GM23338 (cell line): ENCODE results near the gene FETUB. TPM values are rescaled to one million over a fixed set of nuclear protein-coding genes. Genes with fewer than 3 reads are reported as not detected.
A peak's percentile ranks its signal among the peaks of the same experiment; 100 is the strongest.

ENCODE experiments used
- ATAC-seq: fragments of 200-7000 bp; cut with Tn5 transposase; 3 replicates; pipeline ENCODE4 v1.9.1; 2020
- DNase-seq: peaks from one replicate; pipeline ENCODE4 v3.0.0-alpha.2; 2015; ENCODE audit warnings: low spot score
- H2AFZ ChIP-seq: fragments of 200-600 bp; sonication (generic); 2 replicates; pipeline ENCODE4 v1.8.0; 2016; ENCODE audit warnings: antibody characterized with exemption, mild to moderate bottlenecking, moderate library complexity
- H3F3A ChIP-seq: fragments of 200-600 bp; sonication (generic); replicated peaks from 2 replicates; pipeline ENCODE4 v1.8.0; 2017; ENCODE audit warnings: antibody characterized with exemption, mixed run types, low read depth
- H3K27ac ChIP-seq: fragments of 200-600 bp; sonication (generic); 2 replicates; pipeline ENCODE4 v1.6.1; 2016; ENCODE audit warnings: low read depth
- H3K27me3 ChIP-seq: fragments of 200-600 bp; sonication (generic); 2 replicates; pipeline ENCODE4 v1.8.0; 2016; ENCODE audit warnings: mild to moderate bottlenecking, mixed run types, moderate library complexity; ENCODE audit not compliant: insufficient read depth
- H3K36me3 ChIP-seq: fragments of 200-600 bp; sonication (generic); 2 replicates; pipeline ENCODE4 v1.8.0; 2016; ENCODE audit warnings: mild to moderate bottlenecking; ENCODE audit not compliant: insufficient read depth
- H3K4me1 ChIP-seq: fragments of 200-600 bp; sonication (generic); 2 replicates; pipeline ENCODE4 v1.8.0; 2016; ENCODE audit warnings: mild to moderate bottlenecking, moderate library complexity; ENCODE audit not compliant: insufficient read depth
- H3K4me2 ChIP-seq: fragments of 200-600 bp; sonication (generic); 2 replicates; pipeline ENCODE4 v1.7.1; 2017; ENCODE audit warnings: mixed run types
- H3K4me3 ChIP-seq: fragments of 200-600 bp; sonication (generic); 2 replicates; pipeline ENCODE4 v1.6.1; 2016; ENCODE audit warnings: mixed run types
- H3K79me2 ChIP-seq: fragments of 200-600 bp; sonication (generic); replicated peaks from 2 replicates; pipeline ENCODE4 v1.8.0; 2017; ENCODE audit warnings: mild to moderate bottlenecking; ENCODE audit not compliant: insufficient read depth
- H3K9me2 ChIP-seq: fragments of 200-600 bp; sonication (generic); 2 replicates; pipeline ENCODE4 v1.8.0; 2017; ENCODE audit not compliant: insufficient read depth
- H4K20me1 ChIP-seq: fragments of 200-600 bp; sonication (generic); replicated peaks from 2 replicates; pipeline ENCODE4 v1.8.0; 2017; ENCODE audit warnings: mild to moderate bottlenecking; ENCODE audit not compliant: insufficient read depth
- H3K27ac Mint-ChIP-seq: 2 replicates; pipeline ENCODE4 v1.8.0; 2020; ENCODE audit warnings: inconsistent platforms, mild to moderate bottlenecking, moderate library complexity, mixed read lengths
- H3K27me3 Mint-ChIP-seq: 3 replicates; pipeline ENCODE4 v1.8.0; 2022; ENCODE audit warnings: low read depth, mild to moderate bottlenecking, moderate library complexity, mixed read lengths, inconsistent platforms; ENCODE audit not compliant: insufficient read depth, poor library complexity
- H3K36me3 Mint-ChIP-seq: 3 replicates; pipeline ENCODE4 v1.8.0; 2021; ENCODE audit warnings: low read depth, mild to moderate bottlenecking, inconsistent platforms, moderate library complexity, mixed read lengths
- H3K4me1 Mint-ChIP-seq: 3 replicates; pipeline ENCODE4 v1.8.0; 2020; ENCODE audit warnings: mild to moderate bottlenecking, inconsistent platforms, mixed read lengths
- H3K4me3 Mint-ChIP-seq: 3 replicates; pipeline ENCODE4 v1.8.0; 2021; ENCODE audit warnings: moderate library complexity, mild to moderate bottlenecking, inconsistent platforms, mixed read lengths
- H3K9me3 Mint-ChIP-seq: 3 replicates; pipeline ENCODE4 v1.8.0; 2020; ENCODE audit warnings: moderate library complexity, mild to moderate bottlenecking, inconsistent platforms, mixed read lengths
- CREB1 ChIP-seq: fragments of 250-450 bp; sonication (Bioruptor Pico); IDR thresholded peaks from 2 replicates; pipeline ENCODE4 v1.5.0; 2020; ENCODE audit warnings: low read depth, mild to moderate bottlenecking, moderate library complexity
- EZH2 ChIP-seq: fragments of 200-600 bp; sonication (generic); IDR thresholded peaks from one replicate; pipeline ENCODE4 v1.8.0; 2017; ENCODE audit warnings: antibody characterized with exemption, mild to moderate bottlenecking, low read depth; ENCODE audit not compliant: unreplicated experiment
- EZH2phosphoT487 ChIP-seq: fragments of 200-600 bp; sonication (generic); IDR thresholded peaks from one replicate; pipeline ENCODE4 v1.8.1; 2018; ENCODE audit warnings: antibody characterized with exemption; ENCODE audit not compliant: unreplicated experiment
- NANOG ChIP-seq: IDR thresholded peaks from 2 replicates; pipeline ENCODE4 v1.6.1; 2016; ENCODE audit warnings: antibody characterized with exemption, borderline replicate concordance
- POLR2AphosphoS5 ChIP-seq: IDR thresholded peaks from 2 replicates; pipeline ENCODE4 v1.6.1; 2016; ENCODE audit warnings: antibody characterized with exemption, low read depth
- STAT1 ChIP-seq: IDR thresholded peaks from one replicate; pipeline ENCODE4 v1.6.1; 2016; ENCODE audit warnings: antibody characterized with exemption; ENCODE audit not compliant: unreplicated experiment
- polyA plus RNA-seq: library from polyadenylated mRNA; unstranded; fragments of >200 nt; fragmentation: Nextera tagmentation; extraction: Ambion mirVana; gene quantifications from 2 replicates; pipeline ENCODE4 v1.2.1, GENCODE V29; 2016
- total RNA-seq: library from RNA; depleted of rRNA; stranded (reverse); fragments of >200 nt; shearing (Covaris generic); gene quantifications from 2 replicates; pipeline ENCODE4 v1.2.3, GENCODE V29; 2014
- TF ChIP-seq, protein P1 (sequence below), 2 experiments: fragments of 200-600 bp in 1 of 2; sonication (generic) in 1 of 2; conservative IDR thresholded peaks; 2 replicates each; pipeline versions ENCODE4 v1.5.1 to v1.6.1; 2016 to 2017; ENCODE audit warnings: antibody characterized with exemption in 2 of 2, low read depth in 2 of 2, mild to moderate bottlenecking in 2 of 2, moderate library complexity in 1 of 2

Gene FETUB
- total and polyA plus RNA-seq, 2 experiments from 2014 or later: 0.26 TPM; not detected in 1

DNA sequence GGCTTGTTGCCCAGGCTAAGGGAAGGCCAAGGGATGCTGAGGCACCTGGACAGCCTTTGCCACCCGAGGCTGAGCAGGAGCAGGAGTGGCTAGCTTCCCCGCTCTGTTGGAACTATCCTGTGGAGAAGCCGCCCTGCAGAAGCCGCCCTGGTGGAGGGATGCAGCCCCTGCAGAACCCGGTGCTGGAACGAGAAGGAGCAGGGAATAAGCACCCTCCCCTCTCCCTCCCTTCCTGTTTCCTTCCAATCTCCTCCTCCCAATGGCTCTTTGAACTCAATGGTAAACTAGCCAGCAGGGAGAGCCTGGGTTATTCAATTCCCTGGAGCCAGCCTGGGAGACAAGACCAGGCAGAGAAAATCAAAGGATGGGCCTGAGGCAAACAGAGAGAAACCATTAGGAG lies 13.8 kb downstream of the FETUB start:
- no peaks in the 10 kb centered on the region for H3K4me1 ChIP-seq
- no peaks in the 10 kb centered on the region; the same call in 2 of the 3 replicates for H3K4me1 Mint-ChIP-seq
- ATAC-seq: peak; percentile 94
- no peaks in the 10 kb centered on the region for H3K27me3 ChIP-seq
- no peak overlapping the region for H3K27ac Mint-ChIP-seq
- no peaks in the 10 kb centered on the region for H3K79me2 ChIP-seq
- no peaks in the 10 kb centered on the region for H4K20me1 ChIP-seq
- no peaks in the 10 kb centered on the region; the same call in 1 of the 2 replicates for H3K36me3 ChIP-seq
- no peak overlapping the region for H3K4me3 ChIP-seq
- no peak overlapping the region for H3K4me2 ChIP-seq
- no peak overlapping the region for H3K27ac ChIP-seq
- 0 out of 2 replicates have a peak overlapping the region, but pooled peaks have one; percentile 52 for H2AFZ ChIP-seq
- peak; percentile 74 for DNase-seq
- H3K9me3 Mint-ChIP-seq: peaks cover 42% of the 10 kb centered on the region
- H3K9me2 ChIP-seq: no peaks in the 10 kb centered on the region; the same call in 1 of the 2 replicates
- no peaks in the 10 kb centered on the region for H3F3A ChIP-seq
- TF ChIP-seq EZH2 (no peak), POLR2AphosphoS5 (no peak), CREB1 (CRISPR knock-in tag) (no peak)
- TF ChIP-seq, protein P1, sequence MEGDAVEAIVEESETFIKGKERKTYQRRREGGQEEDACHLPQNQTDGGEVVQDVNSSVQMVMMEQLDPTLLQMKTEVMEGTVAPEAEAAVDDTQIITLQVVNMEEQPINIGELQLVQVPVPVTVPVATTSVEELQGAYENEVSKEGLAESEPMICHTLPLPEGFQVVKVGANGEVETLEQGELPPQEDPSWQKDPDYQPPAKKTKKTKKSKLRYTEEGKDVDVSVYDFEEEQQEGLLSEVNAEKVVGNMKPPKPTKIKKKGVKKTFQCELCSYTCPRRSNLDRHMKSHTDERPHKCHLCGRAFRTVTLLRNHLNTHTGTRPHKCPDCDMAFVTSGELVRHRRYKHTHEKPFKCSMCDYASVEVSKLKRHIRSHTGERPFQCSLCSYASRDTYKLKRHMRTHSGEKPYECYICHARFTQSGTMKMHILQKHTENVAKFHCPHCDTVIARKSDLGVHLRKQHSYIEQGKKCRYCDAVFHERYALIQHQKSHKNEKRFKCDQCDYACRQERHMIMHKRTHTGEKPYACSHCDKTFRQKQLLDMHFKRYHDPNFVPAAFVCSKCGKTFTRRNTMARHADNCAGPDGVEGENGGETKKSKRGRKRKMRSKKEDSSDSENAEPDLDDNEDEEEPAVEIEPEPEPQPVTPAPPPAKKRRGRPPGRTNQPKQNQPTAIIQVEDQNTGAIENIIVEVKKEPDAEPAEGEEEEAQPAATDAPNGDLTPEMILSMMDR (conservative IDR thresholded peaks at IDR 0.05; ENCODE audit: low read depth in 2 of 2): peak; percentile 37 to 45; a peak in 2 of 4 replicates
- peaks cover 32% of the 10 kb centered on the region for H3K36me3 Mint-ChIP-seq
- H3K27me3 Mint-ChIP-seq: peaks cover 6% of the 10 kb centered on the region
- no peak overlapping the region for H3K4me3 Mint-ChIP-seq

DNA sequence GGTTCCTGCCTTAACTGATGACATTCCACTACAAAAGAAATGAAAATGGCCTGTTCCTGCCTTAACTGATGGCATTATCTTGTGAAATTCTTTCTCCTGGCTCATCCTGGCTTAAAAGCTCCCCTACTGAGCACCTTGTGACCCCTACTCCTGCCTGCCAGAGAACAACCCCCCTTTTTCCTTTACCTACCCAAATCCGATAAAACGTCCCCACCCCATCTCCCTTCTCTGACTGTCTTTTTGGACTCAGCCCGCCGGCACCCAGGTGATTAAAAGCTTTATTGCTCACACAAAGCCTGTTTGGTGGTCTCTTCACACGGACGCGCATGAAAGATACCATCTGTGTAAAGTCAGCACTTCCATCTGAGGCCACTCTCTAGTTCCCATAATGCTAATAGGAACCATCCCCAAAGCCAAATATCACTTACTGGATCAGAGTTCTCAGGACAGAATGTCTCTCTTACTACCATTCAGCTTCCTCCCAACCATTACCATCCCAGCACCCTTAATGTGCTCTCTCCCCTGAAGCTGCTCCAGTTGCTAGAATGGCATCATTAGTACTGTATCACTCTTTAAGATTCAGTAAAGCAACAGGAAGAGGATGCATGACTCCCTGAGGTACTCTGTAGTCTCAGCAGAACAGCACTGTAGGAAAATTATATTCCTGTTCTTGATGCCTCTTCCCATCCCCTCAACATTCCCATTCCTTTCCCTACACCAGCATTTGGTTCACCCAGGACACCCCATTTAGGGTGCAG lies 23.3 kb downstream of the FETUB start:
- peak overlapping the region; percentile 93 for H3K27ac ChIP-seq
- Mint-ChIP-seq H3K4me1 (peaks cover 43% of the 10 kb centered on the region), H3K36me3 (peaks cover 18% of the 10 kb centered on the region), H3K4me3 (peak overlapping the region; percentile 2; the same call in 1 of the 3 replicates), H3K9me3 (peaks cover 16% of the 10 kb centered on the region), H3K27me3 (peaks cover 7% of the 10 kb centered on the region), H3K27ac (peak overlapping the region; percentile 77)
- H3F3A ChIP-seq: no peaks in the 10 kb centered on the region
- H3K9me2 ChIP-seq: peaks cover 10% of the 10 kb centered on the region
- ATAC-seq (peak; percentile 70), DNase-seq (peak; percentile 27)
- H4K20me1 ChIP-seq: no peaks in the 10 kb centered on the region
- H3K4me3 ChIP-seq: no peak overlapping the region
- TF ChIP-seq POLR2AphosphoS5: 0 out of 2 replicates have a peak, but pooled peaks have one; percentile 21
- peak; percentile 63; the same call in 1 of the 2 replicates for TF ChIP-seq NANOG
- TF ChIP-seq STAT1: no peak
- no peaks in the 10 kb centered on the region for H3K27me3 ChIP-seq
- H3K4me2 ChIP-seq: peak overlapping the region; percentile 35
- no peaks in the 10 kb centered on the region for H3K79me2 ChIP-seq
- no peak overlapping the region for H2AFZ ChIP-seq
- H3K36me3 ChIP-seq: no peaks in the 10 kb centered on the region
- peaks cover 42% of the 10 kb centered on the region for H3K4me1 ChIP-seq

DNA sequence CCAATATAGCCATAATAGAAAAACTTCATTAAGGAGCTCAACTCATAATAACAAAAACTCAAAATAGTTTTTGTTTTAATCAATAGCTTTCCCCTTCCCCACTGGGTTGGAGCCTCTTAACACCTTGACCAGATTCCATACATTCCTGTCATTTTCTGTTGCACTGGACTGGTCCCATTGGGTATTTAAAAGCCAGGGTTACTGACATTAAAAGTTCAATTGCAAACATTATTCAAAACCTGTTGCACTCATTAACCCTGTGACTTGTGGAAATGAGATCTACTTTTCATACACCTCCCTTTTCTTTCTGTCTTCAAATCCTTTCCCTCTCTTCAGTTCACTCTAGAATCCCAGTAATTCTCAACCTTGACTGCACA lies 23.9 kb downstream of the FETUB start:
- Histone ChIP-seq H3K27ac (peak overlapping the region; percentile 93), H3K4me2 (peak overlapping the region; percentile 35)
- TF ChIP-seq EZH2phosphoT487 (no peak), STAT1 (no peak)

More for the DNA sequence above, 23.9 kb downstream of the FETUB start:
- ATAC-seq (peak; percentile 66), DNase-seq (peak; percentile 55)
- Histone ChIP-seq H3K4me1 (peaks cover 42% of the 10 kb centered on the region), H2AFZ (no peak overlapping the region), H3F3A (no peaks in the 10 kb centered on the region), H3K36me3 (no peaks in the 10 kb centered on the region), H3K9me2 (peaks cover 12% of the 10 kb centered on the region), H3K79me2 (no peaks in the 10 kb centered on the region), H3K4me3 (0 out of 2 replicates have a peak overlapping the region, but pooled peaks have one; percentile 10), H3K27me3 (no peaks in the 10 kb centered on the region), H4K20me1 (no peaks in the 10 kb centered on the region)
- Mint-ChIP-seq H3K4me1 (peaks cover 43% of the 10 kb centered on the region), H3K27me3 (peaks cover 7% of the 10 kb centered on the region), H3K4me3 (no peak overlapping the region; the same call in 2 of the 3 replicates), H3K36me3 (peaks cover 12% of the 10 kb centered on the region), H3K9me3 (peaks cover 10% of the 10 kb centered on the region), H3K27ac (peak overlapping the region; percentile 77; the same call in 1 of the 2 replicates)
